ENCODE data around the gene CYFIP2.

DNA sequence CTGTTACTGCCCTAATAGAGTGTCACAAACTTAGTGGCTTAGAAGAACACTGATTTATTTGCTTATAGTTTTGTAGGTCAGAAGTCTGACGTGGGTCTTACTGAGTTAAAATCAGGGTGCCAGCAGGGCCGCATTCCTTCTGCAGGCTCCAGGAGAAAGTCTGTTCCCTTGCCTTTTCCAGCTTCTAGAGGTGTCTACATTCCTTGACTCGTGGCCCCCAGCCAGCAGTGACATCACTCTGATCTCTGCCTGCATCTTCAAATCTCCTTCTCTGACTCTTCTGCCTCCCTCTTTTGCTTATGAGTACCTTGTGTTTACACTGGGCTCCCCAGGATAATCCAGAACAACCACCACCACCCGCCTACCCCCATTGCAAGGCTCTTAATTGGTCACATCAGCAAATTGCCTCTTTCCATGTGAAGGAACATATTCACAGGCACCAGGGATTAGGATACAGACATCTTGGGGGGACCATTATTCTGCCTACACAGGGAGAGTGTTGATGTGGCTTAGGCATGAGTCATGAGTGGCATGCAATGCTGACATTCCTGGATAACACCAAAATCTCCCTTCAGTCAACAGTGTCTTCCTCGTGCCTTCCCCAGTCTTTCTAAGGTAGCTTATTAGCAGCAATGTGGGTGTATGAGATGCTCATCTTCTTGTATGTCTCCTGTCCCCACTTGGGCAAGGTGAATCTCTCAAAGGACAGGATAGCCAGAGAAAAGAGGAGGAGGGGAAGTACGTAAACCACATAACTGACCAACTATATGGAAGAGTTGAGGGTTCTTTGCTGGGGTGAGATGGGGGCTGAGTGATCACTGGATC, 24.4 kb downstream of the CYFIP2 start:
- TF ChIP-seq EZH2phosphoT487 (IDR thresholded peaks at IDR 0.05; ENCODE audit: low read depth, severe bottlenecking, unreplicated experiment): no peak
- TF ChIP-seq, protein P1, sequence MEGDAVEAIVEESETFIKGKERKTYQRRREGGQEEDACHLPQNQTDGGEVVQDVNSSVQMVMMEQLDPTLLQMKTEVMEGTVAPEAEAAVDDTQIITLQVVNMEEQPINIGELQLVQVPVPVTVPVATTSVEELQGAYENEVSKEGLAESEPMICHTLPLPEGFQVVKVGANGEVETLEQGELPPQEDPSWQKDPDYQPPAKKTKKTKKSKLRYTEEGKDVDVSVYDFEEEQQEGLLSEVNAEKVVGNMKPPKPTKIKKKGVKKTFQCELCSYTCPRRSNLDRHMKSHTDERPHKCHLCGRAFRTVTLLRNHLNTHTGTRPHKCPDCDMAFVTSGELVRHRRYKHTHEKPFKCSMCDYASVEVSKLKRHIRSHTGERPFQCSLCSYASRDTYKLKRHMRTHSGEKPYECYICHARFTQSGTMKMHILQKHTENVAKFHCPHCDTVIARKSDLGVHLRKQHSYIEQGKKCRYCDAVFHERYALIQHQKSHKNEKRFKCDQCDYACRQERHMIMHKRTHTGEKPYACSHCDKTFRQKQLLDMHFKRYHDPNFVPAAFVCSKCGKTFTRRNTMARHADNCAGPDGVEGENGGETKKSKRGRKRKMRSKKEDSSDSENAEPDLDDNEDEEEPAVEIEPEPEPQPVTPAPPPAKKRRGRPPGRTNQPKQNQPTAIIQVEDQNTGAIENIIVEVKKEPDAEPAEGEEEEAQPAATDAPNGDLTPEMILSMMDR (IDR thresholded peaks at IDR 0.05; ENCODE audit: poor library complexity): no peak
